Ureter (tissue), 1 donor: Measurements from ENCODE around the gene DNAJC4. TPM values are rescaled to one million over a fixed set of nuclear protein-coding genes. Genes with fewer than 3 reads are reported as not detected.

Experiments used
- DNase-seq: peaks from one replicate; pipeline ENCODE4 v3.0.0-alpha.2; 2020; ENCODE audit warnings: low spot score
- total RNA-seq: library from RNA; stranded (reverse); gene quantifications from one replicate; pipeline ENCODE4 v1.2.4, GENCODE V29; 2023
- donor health status: DM: yes; HTN: yes; CAD: no.

DNAJC4 gene
- total RNA-seq, 1 donor from 2014 or later, result 44.1 TPM

DNA sequence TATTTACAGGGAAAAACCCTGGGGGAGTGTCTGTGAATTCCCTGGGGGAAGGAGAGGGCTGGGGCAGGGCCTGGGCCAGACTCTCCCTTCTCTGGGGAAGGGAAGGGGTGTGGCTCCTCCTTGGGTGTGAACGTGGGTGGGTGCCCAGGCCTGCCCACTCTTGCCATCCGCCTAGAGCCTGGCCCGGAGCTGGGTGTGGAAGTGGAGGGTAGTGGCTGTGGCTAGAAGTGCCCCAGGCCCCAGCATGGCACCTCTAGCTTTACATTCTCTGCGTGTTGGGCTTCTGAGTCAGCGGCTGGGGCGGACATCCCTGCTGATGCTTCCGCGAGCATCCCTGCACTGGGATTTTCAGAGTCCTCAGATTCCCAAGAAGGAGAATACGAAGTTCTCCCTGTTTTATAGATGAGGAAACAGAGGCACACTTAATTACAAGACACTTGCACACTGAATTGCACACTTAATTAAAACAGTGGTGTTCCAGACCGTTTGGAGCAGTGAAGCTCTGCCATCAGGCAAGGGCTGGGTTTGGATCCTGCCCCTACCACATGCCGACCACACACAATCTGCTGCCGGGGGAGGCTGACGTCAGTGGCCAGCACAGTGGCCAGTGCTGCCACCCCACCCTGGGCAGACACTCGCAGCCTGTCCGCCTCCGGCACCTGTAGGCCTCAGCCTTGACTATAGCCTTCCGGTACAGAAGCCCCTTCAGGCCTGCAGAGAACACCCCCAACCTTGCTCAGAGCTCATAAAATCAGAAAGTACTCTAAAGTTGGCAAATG, 46.5 kb downstream of the DNAJC4 start:
- peak; percentile 78 for DNase-seq

DNA sequence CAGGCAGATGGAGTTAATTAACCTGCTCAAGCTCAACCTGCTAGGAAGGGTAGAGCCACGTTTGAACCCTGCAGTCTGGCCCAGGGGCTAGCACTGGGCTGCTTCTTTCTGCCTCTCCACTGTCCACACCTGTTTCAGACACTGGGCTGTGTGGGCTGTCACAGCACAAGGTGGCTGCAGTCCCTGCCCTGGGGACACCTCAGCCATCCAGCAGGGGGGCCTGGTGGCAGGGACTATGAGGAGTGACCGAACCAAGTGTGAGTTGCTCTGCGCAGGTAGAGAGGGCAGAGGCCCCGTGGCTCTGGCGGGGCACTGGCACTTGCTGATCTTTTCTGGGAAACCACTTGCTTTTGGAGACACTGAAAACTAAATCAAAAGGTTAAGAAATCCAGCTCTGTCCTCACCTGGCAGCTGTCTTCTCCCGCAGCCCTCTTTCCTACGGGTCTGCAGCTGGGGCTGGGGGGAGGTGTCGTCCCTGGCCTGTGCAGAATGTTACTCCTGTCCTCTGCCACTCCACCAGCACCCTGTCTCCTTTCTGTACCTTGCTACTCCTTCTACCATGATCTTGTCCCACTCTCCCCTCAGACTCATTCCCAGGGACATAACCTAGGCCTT, 48.3 kb downstream of the DNAJC4 start:
- no peak for DNase-seq

DNA sequence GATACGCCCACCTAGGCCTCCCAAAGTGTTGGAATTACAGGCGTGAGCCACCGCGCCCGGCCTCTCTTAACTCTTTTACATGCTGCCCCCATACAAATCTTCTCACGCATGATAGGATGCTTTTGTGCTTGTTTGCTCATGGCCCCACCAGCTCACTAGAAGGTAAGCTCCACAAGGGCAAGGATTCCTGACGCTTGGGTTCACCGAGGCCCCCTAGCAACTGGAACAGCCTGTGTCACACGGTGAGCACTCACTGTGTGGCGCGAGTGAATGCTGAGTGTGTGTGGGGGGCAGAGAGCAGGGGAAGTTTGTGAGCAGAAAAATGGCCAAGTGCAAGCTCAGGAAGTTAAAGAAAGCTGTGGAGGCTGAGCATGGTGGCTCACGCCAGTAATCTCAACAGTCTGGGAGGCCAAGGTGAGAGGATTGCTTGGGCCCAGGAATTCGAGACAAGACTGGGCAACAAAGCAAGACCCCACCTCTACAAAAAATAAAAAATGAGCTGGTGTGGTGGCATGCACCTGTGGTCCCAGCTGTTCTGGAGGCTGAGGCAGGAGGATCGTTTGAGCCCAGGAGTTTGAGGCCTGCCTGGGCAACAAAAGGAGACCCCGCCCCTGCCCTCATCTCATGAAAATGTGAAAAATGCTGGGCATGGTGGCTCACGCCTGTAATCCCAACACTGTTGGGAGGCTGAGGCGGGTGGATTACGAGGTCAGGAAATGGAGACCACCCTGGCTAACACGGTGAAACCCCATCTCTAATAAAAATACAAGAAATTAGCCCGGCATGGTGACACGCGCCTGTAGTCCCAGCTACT, 51.8 kb downstream of the DNAJC4 start:
- no peak for DNase-seq

DNA sequence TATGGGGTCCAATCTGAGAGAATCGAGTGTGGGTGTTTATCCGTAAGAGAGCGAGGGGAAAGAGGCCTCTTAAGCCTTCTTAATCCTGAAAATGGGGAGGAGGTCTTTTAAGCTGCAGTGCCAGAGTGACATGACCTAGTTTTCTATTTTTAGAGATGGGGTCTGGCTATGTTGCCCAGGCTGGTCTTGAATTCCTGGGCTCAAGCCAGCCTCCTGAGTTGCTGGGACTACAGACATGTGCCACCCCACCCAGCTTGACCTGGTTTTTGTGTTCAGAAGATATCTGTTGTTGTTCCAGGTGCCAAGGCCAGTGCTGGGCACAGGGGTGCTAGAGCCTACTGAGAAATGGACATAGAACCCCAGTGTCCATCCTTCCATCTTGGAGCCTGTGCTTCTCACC, 52.7 kb downstream of the DNAJC4 start:
- DNase-seq, result no peak

Other genes starting within 250 kb of the DNAJC4 start
- 75.5 TPM for gene OTUB1, start 244.1 kb upstream of the DNAJC4 start, total RNA-seq
- 0.13 TPM for gene FLRT1, start 194.6 kb upstream of the DNAJC4 start, total RNA-seq
- gene MACROD1, start 64.4 kb upstream of the DNAJC4 start, total RNA-seq, result 27.3 TPM
- 119 TPM for gene STIP1, start 44.4 kb upstream of the DNAJC4 start, total RNA-seq
- 15.5 TPM for gene FERMT3, start 23.8 kb upstream of the DNAJC4 start, total RNA-seq
- 49.4 TPM for gene TRPT1, start 4.4 kb upstream of the DNAJC4 start, total RNA-seq
- 82.7 TPM for gene NUDT22, start 4.3 kb upstream of the DNAJC4 start, total RNA-seq
- gene VEGFB, start 4.0 kb downstream of the DNAJC4 start, total RNA-seq, result 51.6 TPM
- 55.7 TPM for gene FKBP2, start 10.5 kb downstream of the DNAJC4 start, total RNA-seq
- 136 TPM for gene PPP1R14B, start 16.4 kb downstream of the DNAJC4 start, total RNA-seq
- gene PLCB3, start 21.0 kb downstream of the DNAJC4 start, total RNA-seq, result 33.5 TPM
- gene BAD, start 54.1 kb downstream of the DNAJC4 start, total RNA-seq, result 43.0 TPM
- gene GPR137, start 55.3 kb downstream of the DNAJC4 start, total RNA-seq, result 31.0 TPM
- gene KCNK4, start 60.8 kb downstream of the DNAJC4 start, total RNA-seq, result not detected
- gene CATSPERZ, start 69.8 kb downstream of the DNAJC4 start, total RNA-seq, result not detected
- gene ESRRA, start 75.0 kb downstream of the DNAJC4 start, total RNA-seq, result 82.8 TPM
- gene TRMT112, start 87.0 kb downstream of the DNAJC4 start, total RNA-seq, result 156 TPM
- 255 TPM for gene PRDX5, start 87.6 kb downstream of the DNAJC4 start, total RNA-seq
- gene CCDC88B, start 109.7 kb downstream of the DNAJC4 start, total RNA-seq, result 17.1 TPM
- gene RPS6KA4, start 128.6 kb downstream of the DNAJC4 start, total RNA-seq, result 31.3 TPM